D721Med (cell line): Measurements from ENCODE around the gene KLF2.

Experiments
- DNase-seq: peaks from one replicate; pipeline ENCODE4 v3.0.0; 2011; ENCODE audit warnings: low spot score; ENCODE audit not compliant: insufficient read length
- FAIRE-seq: peaks from 2 replicates; lab custom pipeline; 2011; peaks lifted over from hg19 to GRCh38; lab: Jason Lieb, UNC
- CTCF ChIP-seq: IDR thresholded peaks from 2 replicates; pipeline ENCODE4 v1.5.1; 2012; ENCODE audit warnings: mild to moderate bottlenecking, control low read depth; ENCODE audit not compliant: insufficient read depth; ENCODE audit errors: missing control alignments

The KLF2 gene

GRCh38 chr19:16360738-16361137 lies 36.1 kb downstream of the KLF2 start:
- TF ChIP-seq CTCF = no peak
- DNase-seq (no peak), FAIRE-seq (no peak)

- no peak for TF ChIP-seq CTCF
- FAIRE-seq (no peak), DNase-seq (no peak)
Measured at GRCh38 chr19:16361254-16361653, 36.6 kb downstream of the KLF2 start.

- TF ChIP-seq CTCF = no peak
- FAIRE-seq = peak; percentile 25
- DNase-seq = peak; percentile 88
Measured at GRCh38 chr19:16361926-16362325, 37.3 kb downstream of the KLF2 start.

- FAIRE-seq (no peak), DNase-seq (no peak)
- TF ChIP-seq CTCF = no peak
Measured at GRCh38 chr19:16363133-16363851, 38.7 kb downstream of the KLF2 start.

GRCh38 chr19:16363852-16364230 lies 39.2 kb downstream of the KLF2 start:
- FAIRE-seq = no peak
- no peak for DNase-seq
- no peak for TF ChIP-seq CTCF

GRCh38 chr19:16364231-16364865 lies 39.7 kb downstream of the KLF2 start:
- FAIRE-seq (no peak), DNase-seq (no peak)
- no peak for TF ChIP-seq CTCF

- DNase-seq (no peak), FAIRE-seq (no peak)
- TF ChIP-seq CTCF = no peak
Measured at GRCh38 chr19:16365300-16365996, 40.8 kb downstream of the KLF2 start.
